Left forelimb (tissue), 1 donor: Measurements from ENCODE around the gene SULF2.

ENCODE experiments used
- DNase-seq: peaks from one replicate; pipeline ENCODE4 v3.0.0-alpha.2; 2018; ENCODE audit warnings: low spot score

Gene SULF2

GRCh38 chr20:47642624-47643023 is 142.7 kb downstream of the SULF2 start:
- no peak for DNase-seq

GRCh38 chr20:47642118-47642517 is 143.2 kb downstream of the SULF2 start:
- DNase-seq, result no peak

GRCh38 chr20:47638851-47639250 is 146.4 kb downstream of the SULF2 start:
- DNase-seq, result no peak

GRCh38 chr20:47635256-47635655 is 150.0 kb downstream of the SULF2 start:
- DNase-seq, result no peak

GRCh38 chr20:47631078-47631477 is 154.2 kb downstream of the SULF2 start:
- DNase-seq, result no peak

- DNase-seq, result no peak
Observed at GRCh38 chr20:47629907-47630306, 155.4 kb downstream of the SULF2 start.

- no peak for DNase-seq
Observed at GRCh38 chr20:47627540-47627939, 157.7 kb downstream of the SULF2 start.

GRCh38 chr20:47623206-47623605 is 162.1 kb downstream of the SULF2 start:
- DNase-seq, result no peak

- DNase-seq, result no peak
Observed at GRCh38 chr20:47622118-47622665, 163.1 kb downstream of the SULF2 start.

GRCh38 chr20:47620808-47621805 is 164.2 kb downstream of the SULF2 start:
- no peak for DNase-seq

GRCh38 chr20:47618479-47618878 is 166.8 kb downstream of the SULF2 start:
- DNase-seq, result no peak

- no peak for DNase-seq
Observed at GRCh38 chr20:47614703-47615309, 170.5 kb downstream of the SULF2 start.

- no peak for DNase-seq
Observed at GRCh38 chr20:47612670-47613069, 172.6 kb downstream of the SULF2 start.

- no peak for DNase-seq
Observed at GRCh38 chr20:47611785-47612184, 173.5 kb downstream of the SULF2 start.

- no peak for DNase-seq
Observed at GRCh38 chr20:47610945-47611250, 174.4 kb downstream of the SULF2 start.

GRCh38 chr20:47610247-47610944 is 174.9 kb downstream of the SULF2 start:
- no peak for DNase-seq

- no peak for DNase-seq
Observed at GRCh38 chr20:47609001-47609400, 176.3 kb downstream of the SULF2 start.
